Stimulated activated CD4-positive, alpha-beta T cell treated with anti-CD3 and anti-CD28 coated beads, Interleukin-1b, Interleukin-23, amount 100 ng/mL, for 4 hours (primary cell): ENCODE measurements around the gene LIAS.
"Not testable (repeated sequence)": the region's sequence is repeated elsewhere in the genome, so short reads cannot be mapped to it uniquely, and the experiment has no call there.

Experiments
- DNase-seq, 2 donors: peaks; one replicate each; pipeline ENCODE4 v3.0.0-alpha.2; 2020; ENCODE audit warnings: low read depth in 2 of 2

LIAS gene

GRCh38 chr4:39497909-39498726 lies 39.3 kb downstream of the LIAS start:
- no peak for DNase-seq

DNA sequence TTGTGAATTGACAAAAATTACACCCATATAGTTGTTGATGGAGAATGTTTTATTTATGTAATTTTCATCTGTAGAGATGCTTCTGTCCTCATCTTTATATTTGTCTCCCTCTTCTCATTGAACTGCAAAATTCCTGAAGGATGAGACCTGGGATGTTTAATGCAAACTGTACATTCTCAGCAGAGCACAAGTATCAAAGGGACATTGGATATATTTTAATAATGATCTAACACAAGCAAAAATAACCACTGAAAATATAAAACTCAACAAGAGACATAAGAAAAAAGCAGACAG lies 39.8 kb downstream of the LIAS start:
- DNase-seq: no peak

DNA sequence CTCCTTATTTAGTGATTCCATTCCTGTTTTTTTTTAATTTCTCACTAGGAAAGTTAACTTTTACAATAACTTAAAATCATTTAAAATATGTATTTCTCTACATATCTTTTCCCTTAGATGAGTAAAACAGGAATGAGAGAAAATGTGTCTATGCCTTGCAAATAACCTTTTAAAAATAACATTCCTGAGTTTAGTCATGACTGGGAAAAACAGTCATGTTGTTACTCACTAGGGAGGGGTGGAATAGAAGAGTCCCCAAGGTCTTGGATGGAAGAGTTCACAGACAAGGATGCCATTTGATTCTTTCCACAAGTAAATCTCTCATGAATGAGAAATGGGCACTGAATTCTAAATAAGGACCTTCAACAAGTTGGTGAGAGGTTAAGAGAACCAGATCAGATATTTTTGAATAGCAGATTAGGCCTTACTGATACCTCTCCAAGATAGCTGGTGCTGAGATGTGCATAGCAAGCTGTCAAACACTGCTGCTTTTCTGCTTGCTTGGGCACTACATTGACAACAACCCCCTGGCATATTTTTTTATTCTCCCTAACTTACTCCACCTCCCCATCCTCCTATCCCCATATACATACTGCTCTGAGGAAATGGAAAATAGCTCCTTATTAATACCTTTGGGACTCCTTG lies 43.3 kb downstream of the LIAS start:
- DNase-seq: no peak

- not testable (repeated sequence) for DNase-seq
Observed at GRCh38 chr4:39502664-39503035, 43.8 kb downstream of the LIAS start.

DNA sequence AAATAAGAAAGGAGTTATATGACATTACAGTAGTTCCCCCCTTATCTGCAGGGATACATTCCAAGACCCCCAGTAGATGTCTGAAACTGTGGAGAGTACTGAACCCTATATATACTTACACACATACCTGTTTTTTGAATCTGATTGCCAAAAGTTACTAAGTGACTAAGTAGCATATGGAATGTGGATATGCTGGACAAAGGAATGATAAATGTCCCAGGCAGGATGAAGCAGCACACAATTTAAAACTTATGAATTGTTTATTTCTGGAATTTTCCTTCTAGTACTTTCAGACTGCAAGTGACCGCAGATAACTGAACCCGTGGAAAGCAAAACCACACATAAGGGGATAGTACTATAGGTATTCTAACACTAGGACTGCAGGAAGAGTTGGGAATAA lies 45.7 kb downstream of the LIAS start:
- DNase-seq: no peak

DNA sequence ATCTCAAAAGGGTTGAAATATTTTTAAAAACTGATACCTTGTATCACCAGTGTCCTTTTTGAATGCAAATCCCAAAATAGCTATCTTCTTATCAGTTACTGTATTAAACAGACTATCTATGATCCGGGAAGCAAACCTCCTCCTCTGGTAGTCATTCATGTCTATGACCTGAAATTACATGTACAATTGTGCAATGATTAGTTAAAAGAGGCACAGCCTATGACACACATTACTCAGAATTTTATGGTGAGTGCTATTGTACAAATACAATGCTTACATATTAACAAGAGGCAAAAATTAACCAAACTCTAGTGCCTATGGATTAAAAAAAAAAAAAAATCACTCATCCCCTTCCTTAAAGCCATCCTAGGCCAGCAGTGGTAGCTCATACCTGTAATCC lies 46.7 kb downstream of the LIAS start:
- DNase-seq: no peak

GRCh38 chr4:39510348-39510929 lies 51.6 kb downstream of the LIAS start:
- DNase-seq: no peak

GRCh38 chr4:39514266-39514665 lies 55.4 kb downstream of the LIAS start:
- not testable (repeated sequence) for DNase-seq

- no peak for DNase-seq
Observed at GRCh38 chr4:39514888-39515401, 56.1 kb downstream of the LIAS start.

DNA sequence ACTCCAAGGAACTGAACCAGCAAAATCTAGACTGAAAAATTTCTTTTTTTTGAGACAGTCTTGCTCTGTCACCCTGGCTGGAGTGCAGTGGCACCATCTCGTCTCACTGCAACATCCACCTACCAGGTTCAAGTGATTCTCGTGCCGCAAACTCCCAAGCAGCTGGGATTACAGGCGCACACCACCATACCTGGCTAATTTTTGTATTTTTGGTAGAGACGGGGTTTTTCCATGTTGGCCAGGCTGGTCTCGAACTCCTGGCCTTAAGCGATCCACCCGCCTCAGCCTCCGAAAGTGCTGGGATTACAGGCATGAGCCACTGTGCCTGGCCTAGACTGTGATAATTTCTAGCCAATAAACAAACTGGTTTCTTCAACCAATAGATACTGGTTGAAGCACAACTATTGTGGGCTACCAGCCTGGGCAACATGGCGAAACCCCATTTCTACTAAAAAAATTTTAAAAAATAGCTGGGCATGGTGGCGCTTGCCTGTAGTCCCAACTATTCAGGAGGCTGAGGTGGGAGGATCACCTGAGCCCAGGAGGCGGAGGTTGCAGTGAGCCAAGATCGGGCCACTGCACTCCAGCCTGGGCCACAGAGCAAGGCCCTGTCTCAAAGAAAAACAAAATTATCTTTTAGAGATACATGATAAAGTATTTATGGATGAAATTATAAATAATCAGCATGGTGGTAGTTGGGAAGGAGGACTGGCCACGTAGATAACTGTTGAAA lies 57.0 kb downstream of the LIAS start:
- not testable (repeated sequence) for DNase-seq

GRCh38 chr4:39516407-39516966 lies 57.6 kb downstream of the LIAS start:
- DNase-seq: no peak

GRCh38 chr4:39518484-39518883 lies 59.6 kb downstream of the LIAS start:
- no peak for DNase-seq

DNA sequence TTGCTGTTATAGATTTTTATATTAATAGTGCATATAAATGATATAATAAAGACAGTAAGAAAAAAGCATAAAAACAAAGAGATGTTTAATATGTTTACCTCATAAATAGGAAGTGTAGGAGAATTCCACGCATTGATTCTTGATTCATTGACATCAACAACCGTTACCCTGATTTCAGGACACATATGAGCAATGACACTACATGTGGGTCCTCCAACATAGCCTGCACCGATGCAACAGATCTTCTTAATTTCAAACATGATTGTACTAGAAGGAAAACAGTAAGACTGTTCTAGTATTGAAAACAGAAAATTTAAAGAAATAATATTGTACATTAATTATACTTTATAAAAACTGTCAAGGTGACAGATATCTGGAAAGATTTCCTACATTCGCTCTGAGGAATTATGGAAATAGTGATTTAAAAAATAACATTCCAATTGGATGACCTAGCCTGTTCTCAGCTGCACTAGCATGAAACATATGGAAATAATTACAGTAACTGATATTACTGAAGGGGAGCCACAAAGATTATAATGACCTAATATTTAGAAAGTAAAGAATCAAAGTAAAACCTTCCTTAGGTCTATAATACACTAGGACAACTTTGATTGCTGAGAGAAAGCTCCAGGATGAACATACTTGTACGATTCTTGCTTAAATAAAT lies 62.5 kb downstream of the LIAS start:
- DNase-seq: no peak

- DNase-seq: no peak
Observed at GRCh38 chr4:39522068-39522467, 63.2 kb downstream of the LIAS start.

- no peak for DNase-seq
Observed at GRCh38 chr4:39524161-39524957, 65.5 kb downstream of the LIAS start.

DNA sequence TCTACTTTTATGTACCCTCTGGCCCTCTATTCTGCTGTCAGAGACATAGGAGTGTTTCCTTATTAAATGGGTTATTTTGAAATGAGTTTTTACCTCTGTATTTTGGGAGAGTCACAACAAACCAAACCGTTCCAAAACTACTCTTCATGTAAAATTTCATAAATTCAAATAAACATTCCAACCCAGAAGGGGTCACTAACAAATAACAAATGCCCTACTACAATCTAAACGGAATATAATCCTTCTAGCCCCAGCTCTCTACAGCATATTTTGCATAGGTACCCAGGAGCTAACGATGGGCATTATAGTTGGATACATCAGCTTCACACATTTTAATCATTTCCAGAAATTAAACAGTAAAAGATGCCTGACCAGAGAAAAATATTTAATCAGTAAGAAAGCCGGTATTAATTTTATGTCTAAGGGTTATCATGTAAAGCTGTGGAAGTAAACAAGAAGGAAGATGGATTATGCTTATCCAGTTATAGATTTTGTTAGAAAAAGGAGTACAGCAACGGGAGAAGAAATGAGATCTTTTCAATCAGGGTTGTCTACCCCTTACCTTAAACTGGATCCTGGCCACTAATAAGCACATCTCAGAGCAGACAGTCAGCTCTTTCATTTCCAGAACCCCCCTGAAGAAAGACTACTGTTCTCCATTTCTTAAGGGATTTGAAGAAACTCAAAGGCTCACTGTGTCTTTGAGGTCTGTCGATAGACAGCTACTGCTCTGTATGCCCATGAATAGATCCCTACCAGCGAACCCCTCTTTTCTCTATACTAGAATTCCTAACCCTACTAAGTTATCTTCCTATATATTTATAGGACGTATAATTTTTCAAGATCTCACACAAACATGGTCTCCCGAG lies 67.2 kb downstream of the LIAS start:
- DNase-seq: no peak

GRCh38 chr4:39526765-39527295 lies 68.0 kb downstream of the LIAS start:
- peak in 1 of 2 donors; percentile 10 for DNase-seq

DNA sequence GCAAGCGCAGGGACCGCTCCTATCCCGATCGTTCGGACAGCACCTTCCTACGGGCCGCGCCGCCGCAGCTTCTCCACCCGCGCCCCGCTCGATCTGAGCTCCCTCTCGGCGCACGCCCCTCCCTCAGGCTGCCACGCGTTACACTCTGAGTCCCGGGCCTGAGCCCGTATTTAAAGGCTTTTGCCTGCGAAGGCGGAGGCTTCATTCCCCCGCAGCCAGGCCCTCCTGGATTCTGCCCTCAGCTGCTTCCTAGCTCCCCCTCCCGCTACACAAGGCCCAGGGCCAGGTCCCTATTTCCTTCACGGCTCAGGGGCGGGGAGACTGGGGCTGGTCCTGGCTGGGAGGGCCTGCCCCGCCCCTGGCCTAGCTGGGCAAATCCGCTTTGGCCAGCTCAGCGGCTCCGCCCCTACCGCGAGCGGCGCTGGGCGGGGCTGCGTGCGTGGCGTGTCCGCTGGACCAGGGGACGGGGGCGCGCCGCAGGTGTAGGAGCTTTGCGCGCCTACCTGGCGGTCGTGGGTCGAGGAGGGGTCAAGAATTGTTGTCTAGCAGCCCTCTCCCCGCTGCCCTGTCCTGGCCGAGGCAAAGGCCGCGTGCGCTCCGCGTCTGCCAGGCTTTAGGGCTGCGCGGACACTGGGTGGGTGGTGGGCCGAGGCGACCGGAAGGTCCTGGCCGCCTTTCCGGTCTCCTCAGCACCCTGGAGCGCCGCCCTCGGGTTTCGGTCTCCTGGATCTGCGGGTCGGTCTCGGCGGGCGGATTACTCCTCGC lies 68.6 kb downstream of the LIAS start, which contains the start of gene UGDH:
Gene UGDH, minus strand, starts transcription at position 144 of the 765 bp plus-strand sequence. CDS start 5,927 bp downstream, outside the sequence.
- peak; percentile 81 to 92 for DNase-seq
